ENCODE measurements around the gene TNRC6C.

The TNRC6C gene

GRCh38 chr17:77957857-77958715 is at the start of gene TNRC6C:
Gene TNRC6C (plus strand): TSS chr17:77958703. CDS start chr17:78004207, 45,504 bp downstream.
- peak; percentile 96 for ATAC-seq
- TF ChIP-seq TOX (CRISPR knock-in tag; IDR thresholded peaks at IDR 0.05; ENCODE audit: borderline replicate concordance) (no peak), PPARA (CRISPR knock-in tag; IDR thresholded peaks at IDR 0.05; ENCODE audit: borderline replicate concordance) (no peak), ZFP30 (CRISPR knock-in tag; IDR thresholded peaks at IDR 0.05) (peak; percentile 49; the same call in 1 of the 2 replicates), ZNF8 (CRISPR knock-in tag; IDR thresholded peaks at IDR 0.05) (peak; percentile 61), ISL1 (CRISPR knock-in tag; IDR thresholded peaks at IDR 0.05) (no peak), CREB5 (CRISPR knock-in tag; IDR thresholded peaks at IDR 0.05; ENCODE audit: low read depth) (no peak), ZNF70 (CRISPR knock-in tag; IDR thresholded peaks at IDR 0.05) (peak; percentile 57; the same call in 1 of the 2 replicates), ARNTL (CRISPR knock-in tag; IDR thresholded peaks at IDR 0.05; ENCODE audit: borderline replicate concordance, low read depth) (no peak), BACH2 (CRISPR knock-in tag; IDR thresholded peaks at IDR 0.05; ENCODE audit: borderline replicate concordance) (no peak), ESRRG (CRISPR knock-in tag; IDR thresholded peaks at IDR 0.05) (peak; percentile 90; the same call in 1 of the 2 replicates), SNAI2 (CRISPR knock-in tag; IDR thresholded peaks at IDR 0.05) (no peak), GLIS3 (CRISPR knock-in tag; IDR thresholded peaks at IDR 0.05) (peak; percentile 97; the same call in 1 of the 2 replicates), RARB (CRISPR knock-in tag; IDR thresholded peaks at IDR 0.05) (no peak), ZNF565 (CRISPR knock-in tag; conservative IDR thresholded peaks at IDR 0.05; ENCODE audit: low read depth) (0 out of 2 replicates have a peak, but pooled peaks have one; percentile 72), ZFP3 (CRISPR knock-in tag; IDR thresholded peaks at IDR 0.05) (peak; percentile 85), TCF4 (CRISPR knock-in tag; IDR thresholded peaks at IDR 0.05; ENCODE audit: borderline replicate concordance) (no peak), POU6F1 (CRISPR knock-in tag; IDR thresholded peaks at IDR 0.05; ENCODE audit: borderline replicate concordance, low read depth) (0 out of 2 replicates have a peak, but pooled peaks have one; percentile 32), CSDC2 (CRISPR knock-in tag; IDR thresholded peaks at IDR 0.05) (0 out of 2 replicates have a peak, but pooled peaks have one; percentile 73), ZC3H10 (CRISPR knock-in tag; IDR thresholded peaks at IDR 0.05) (no peak), OSR1 (CRISPR knock-in tag; IDR thresholded peaks at IDR 0.05) (no peak), CSRNP3 (CRISPR knock-in tag; IDR thresholded peaks at IDR 0.05) (peak; percentile 84; the same call in 1 of the 2 replicates)
- TF ChIP-seq, protein P1, sequence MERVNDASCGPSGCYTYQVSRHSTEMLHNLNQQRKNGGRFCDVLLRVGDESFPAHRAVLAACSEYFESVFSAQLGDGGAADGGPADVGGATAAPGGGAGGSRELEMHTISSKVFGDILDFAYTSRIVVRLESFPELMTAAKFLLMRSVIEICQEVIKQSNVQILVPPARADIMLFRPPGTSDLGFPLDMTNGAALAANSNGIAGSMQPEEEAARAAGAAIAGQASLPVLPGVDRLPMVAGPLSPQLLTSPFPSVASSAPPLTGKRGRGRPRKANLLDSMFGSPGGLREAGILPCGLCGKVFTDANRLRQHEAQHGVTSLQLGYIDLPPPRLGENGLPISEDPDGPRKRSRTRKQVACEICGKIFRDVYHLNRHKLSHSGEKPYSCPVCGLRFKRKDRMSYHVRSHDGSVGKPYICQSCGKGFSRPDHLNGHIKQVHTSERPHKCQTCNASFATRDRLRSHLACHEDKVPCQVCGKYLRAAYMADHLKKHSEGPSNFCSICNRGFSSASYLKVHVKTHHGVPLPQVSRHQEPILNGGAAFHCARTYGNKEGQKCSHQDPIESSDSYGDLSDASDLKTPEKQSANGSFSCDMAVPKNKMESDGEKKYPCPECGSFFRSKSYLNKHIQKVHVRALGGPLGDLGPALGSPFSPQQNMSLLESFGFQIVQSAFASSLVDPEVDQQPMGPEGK (CRISPR knock-in tag; IDR thresholded peaks at IDR 0.05; ENCODE audit: borderline replicate concordance), result peak; percentile 63; the same call in 1 of the 2 replicates
- TF ChIP-seq, protein P2, sequence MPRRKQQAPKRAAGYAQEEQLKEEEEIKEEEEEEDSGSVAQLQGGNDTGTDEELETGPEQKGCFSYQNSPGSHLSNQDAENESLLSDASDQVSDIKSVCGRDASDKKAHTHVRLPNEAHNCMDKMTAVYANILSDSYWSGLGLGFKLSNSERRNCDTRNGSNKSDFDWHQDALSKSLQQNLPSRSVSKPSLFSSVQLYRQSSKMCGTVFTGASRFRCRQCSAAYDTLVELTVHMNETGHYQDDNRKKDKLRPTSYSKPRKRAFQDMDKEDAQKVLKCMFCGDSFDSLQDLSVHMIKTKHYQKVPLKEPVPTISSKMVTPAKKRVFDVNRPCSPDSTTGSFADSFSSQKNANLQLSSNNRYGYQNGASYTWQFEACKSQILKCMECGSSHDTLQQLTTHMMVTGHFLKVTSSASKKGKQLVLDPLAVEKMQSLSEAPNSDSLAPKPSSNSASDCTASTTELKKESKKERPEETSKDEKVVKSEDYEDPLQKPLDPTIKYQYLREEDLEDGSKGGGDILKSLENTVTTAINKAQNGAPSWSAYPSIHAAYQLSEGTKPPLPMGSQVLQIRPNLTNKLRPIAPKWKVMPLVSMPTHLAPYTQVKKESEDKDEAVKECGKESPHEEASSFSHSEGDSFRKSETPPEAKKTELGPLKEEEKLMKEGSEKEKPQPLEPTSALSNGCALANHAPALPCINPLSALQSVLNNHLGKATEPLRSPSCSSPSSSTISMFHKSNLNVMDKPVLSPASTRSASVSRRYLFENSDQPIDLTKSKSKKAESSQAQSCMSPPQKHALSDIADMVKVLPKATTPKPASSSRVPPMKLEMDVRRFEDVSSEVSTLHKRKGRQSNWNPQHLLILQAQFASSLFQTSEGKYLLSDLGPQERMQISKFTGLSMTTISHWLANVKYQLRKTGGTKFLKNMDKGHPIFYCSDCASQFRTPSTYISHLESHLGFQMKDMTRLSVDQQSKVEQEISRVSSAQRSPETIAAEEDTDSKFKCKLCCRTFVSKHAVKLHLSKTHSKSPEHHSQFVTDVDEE (CRISPR knock-in tag; IDR thresholded peaks at IDR 0.05), result peak; percentile 61; the same call in 1 of the 2 replicates

Data from SK-N-SH treated with all-trans-retinoic acid at 6 μM for 48 hours (cell line).